H1 (cell line): ENCODE measurements around the gene MSH2. TPM values are rescaled to one million over a fixed set of nuclear protein-coding genes. Genes with fewer than 3 reads are reported as not detected.
A peak's percentile ranks its signal among the peaks of the same experiment; 100 is the strongest.

Source experiments
- CTCF ChIA-PET: fragments of 300-600 bp; sonication (Branson Sonifier 250); formaldehyde crosslinking; loops from one replicate; lab custom pipeline; 2021; ENCODE audit not compliant: partially characterized antibody; lab: Charles Lee
- POLR2A ChIA-PET: fragments of 300-600 bp; sonication (Branson Sonifier 250); formaldehyde crosslinking; loops from one replicate; lab custom pipeline; 2021; ENCODE audit warnings: inconsistent platforms; ENCODE audit not compliant: partially characterized antibody; lab: Charles Lee
- DNase-seq, 2 experiments: peaks; one replicate each; pipeline versions ENCODE4 v3.0.0 to v3.0.0-alpha.2; 2010 to 2022; ENCODE audit warnings: low spot score in 2 of 2, low read depth in 1 of 2, mixed read lengths in 1 of 2
- FAIRE-seq: peaks from 2 replicates; lab custom pipeline; 2011; peaks lifted over from hg19 to GRCh38; lab: Jason Lieb, UNC
- H2AFZ ChIP-seq: 2 replicates; pipeline ENCODE4 v1.8.1; 2012; ENCODE audit warnings: low read length, inconsistent platforms
- H2AK5ac ChIP-seq: 2 replicates; pipeline ENCODE4 v1.6.1; 2013; ENCODE audit warnings: low read depth, low read length
- H2BK120ac ChIP-seq: replicated peaks from 2 replicates; pipeline ENCODE3; 2013; ENCODE audit warnings: low read depth, low read length, inconsistent platforms
- H2BK12ac ChIP-seq: 2 replicates; pipeline ENCODE4 v1.6.1; 2013; ENCODE audit warnings: low read depth, low read length
- H2BK15ac ChIP-seq: 2 replicates; pipeline ENCODE4 v1.6.1; 2013; ENCODE audit warnings: low read length
- H2BK20ac ChIP-seq: 2 replicates; pipeline ENCODE4 v1.6.1; 2013; ENCODE audit warnings: low read length
- H2BK5ac ChIP-seq: 2 replicates; pipeline ENCODE4 v1.6.1; 2013; ENCODE audit warnings: low read depth, low read length
- H3K14ac ChIP-seq: 2 replicates; pipeline ENCODE4 v1.6.1; 2013; ENCODE audit warnings: inconsistent platforms; ENCODE audit not compliant: insufficient read length
- H3K18ac ChIP-seq: 2 replicates; pipeline ENCODE4 v1.6.1; 2013; ENCODE audit warnings: low read length; ENCODE audit errors: extremely low read depth
- H3K23ac ChIP-seq: 2 replicates; pipeline ENCODE4 v1.6.1; 2013; ENCODE audit warnings: inconsistent platforms; ENCODE audit not compliant: insufficient read length
- H3K23me2 ChIP-seq: 2 replicates; pipeline ENCODE4 v1.6.1; 2013; ENCODE audit warnings: low read depth, low read length
- H3K27ac ChIP-seq: 2 replicates; pipeline ENCODE4 v1.6.1; 2011; ENCODE audit warnings: low read depth, low read length, inconsistent platforms
- H3K27me3 ChIP-seq, 4 experiments: replicated peaks in 1 of 4; 1 replicate in 1 of 4; 2 replicates in 3 of 4; pipeline versions ENCODE4 v1.6.1 to v1.8.1; 2011 to 2013; ENCODE audit warnings: low read length in 3 of 4, mild to moderate bottlenecking in 3 of 4, inconsistent platforms in 2 of 4, mixed read lengths in 2 of 4, moderate library complexity in 1 of 4; ENCODE audit not compliant: control insufficient read depth in 3 of 4, insufficient read depth in 3 of 4; ENCODE audit errors: extremely low read depth in 1 of 4
- H3K36me3 ChIP-seq, 4 experiments: 2 replicates each; pipeline versions ENCODE4 v1.6.1 to v1.8.1; 2011 to 2013; ENCODE audit warnings: mild to moderate bottlenecking in 4 of 4, low read length in 3 of 4, moderate library complexity in 2 of 4, control low read depth in 1 of 4, inconsistent platforms in 1 of 4; ENCODE audit not compliant: insufficient read depth in 4 of 4, control insufficient read depth in 2 of 4
- H3K4ac ChIP-seq: replicated peaks from 2 replicates; pipeline ENCODE3; 2013; ENCODE audit warnings: low read length, low read depth, mixed read lengths, inconsistent platforms; ENCODE audit not compliant: insufficient read length
- H3K4me1 ChIP-seq, 4 experiments: replicated peaks in 1 of 4; 1 replicate in 1 of 4; 2 replicates in 3 of 4; pipeline versions ENCODE4 v1.6.1 to v1.8.1; 2011 to 2013; ENCODE audit warnings: low read length in 3 of 4, inconsistent platforms in 2 of 4, mixed read lengths in 1 of 4; ENCODE audit not compliant: insufficient read depth in 4 of 4, control insufficient read depth in 3 of 4
- H3K4me2 ChIP-seq, 2 experiments: 2 replicates each; pipeline versions ENCODE4 v1.6.1 to v1.8.1; 2011 to 2013; ENCODE audit warnings: low read depth in 2 of 2, low read length in 2 of 2, control low read depth in 1 of 2, inconsistent platforms in 1 of 2, mild to moderate bottlenecking in 1 of 2; ENCODE audit not compliant: insufficient read depth in 1 of 2
- H3K4me3 ChIP-seq, 4 experiments: fragments of 200-600, 300-600 bp in 1 of 4; sonication (generic), shearing (Covaris generic), sonication (Bioruptor Twin) in 1 of 4; 2 replicates each; pipeline versions ENCODE4 v1.5.1 to v1.8.1; 2011 to 2016; ENCODE audit warnings: low read length in 4 of 4, low read depth in 3 of 4, control low read depth in 2 of 4, inconsistent platforms in 2 of 4, mild to moderate bottlenecking in 2 of 4, mixed read lengths in 1 of 4, moderate library complexity in 1 of 4; ENCODE audit not compliant: insufficient read depth in 2 of 4; ENCODE audit errors: extremely low read depth in 1 of 4
- H3K56ac ChIP-seq: replicated peaks from 2 replicates; pipeline ENCODE3; 2013; ENCODE audit warnings: low read depth, mild to moderate bottlenecking, mixed read lengths, low read length, inconsistent platforms; ENCODE audit not compliant: insufficient read length
- H3K79me1 ChIP-seq: 2 replicates; pipeline ENCODE4 v1.6.1; 2013; ENCODE audit warnings: low read depth, low read length, control low read depth
- H3K79me2 ChIP-seq, 2 experiments: 2 replicates each; pipeline versions ENCODE4 v1.6.1 to v1.8.1; 2012 to 2013; ENCODE audit warnings: low read length in 2 of 2, mild to moderate bottlenecking in 2 of 2, inconsistent platforms in 1 of 2; ENCODE audit not compliant: insufficient read depth in 2 of 2, control insufficient read depth in 1 of 2
- H3K9ac ChIP-seq, 4 experiments: replicated peaks in 1 of 4; 1 replicate in 1 of 4; 2 replicates in 3 of 4; pipeline versions ENCODE4 v1.6.1 to v1.8.1; 2011 to 2013; ENCODE audit warnings: low read depth in 3 of 4, low read length in 3 of 4, control low read depth in 2 of 4, mild to moderate bottlenecking in 2 of 4, moderate library complexity in 2 of 4, inconsistent platforms in 1 of 4; ENCODE audit errors: extremely low read depth in 1 of 4
- H3K9me3 ChIP-seq, 2 experiments: 2 replicates each; pipeline versions ENCODE4 v1.6.1 to v1.8.1; 2012 to 2013; ENCODE audit warnings: mild to moderate bottlenecking in 2 of 2, moderate library complexity in 2 of 2, control low read depth in 1 of 2, inconsistent platforms in 1 of 2, low read depth in 1 of 2, low read length in 1 of 2, mixed read lengths in 1 of 2; ENCODE audit not compliant: insufficient read depth in 2 of 2
- H4K20me1 ChIP-seq, 2 experiments: replicated peaks in 1 of 2; 2 replicates each; pipeline versions ENCODE3 to v1.8.1; 2011 to 2013; ENCODE audit warnings: inconsistent platforms in 2 of 2, low read length in 2 of 2, mild to moderate bottlenecking in 1 of 2; ENCODE audit not compliant: insufficient read depth in 2 of 2, control insufficient read depth in 1 of 2
- H4K5ac ChIP-seq: 2 replicates; pipeline ENCODE4 v1.6.1; 2013; ENCODE audit warnings: low read length, low read depth, mixed read lengths, inconsistent platforms; ENCODE audit not compliant: insufficient read length
- H4K8ac ChIP-seq: 2 replicates; pipeline ENCODE4 v1.8.0; 2013; ENCODE audit warnings: mild to moderate bottlenecking, moderate library complexity, low read length, inconsistent platforms; ENCODE audit not compliant: insufficient read depth; ENCODE audit errors: extremely low read depth
- H4K91ac ChIP-seq: replicated peaks from 2 replicates; pipeline ENCODE3; 2013; ENCODE audit warnings: low read length, mixed read lengths, inconsistent platforms; ENCODE audit not compliant: insufficient read length
- HDAC2 ChIP-seq, 2 experiments: fragments of 300-600 bp in 1 of 2; sonication (generic) in 1 of 2; IDR thresholded peaks; 2 replicates each; pipeline ENCODE4 v1.6.1; 2011 to 2012; ENCODE audit warnings: low read depth in 2 of 2, low read length in 2 of 2, mild to moderate bottlenecking in 2 of 2, moderate library complexity in 2 of 2, borderline replicate concordance in 1 of 2, inconsistent platforms in 1 of 2
- WGBS, 2 experiments: shearing (Covaris generic) in 1 of 2; methylation state at CpG; one replicate each; pipeline versions ENCODE4 v1.1.6 to v1.1.7; 2013 to 2015; ENCODE audit warnings: low lambda C conversion rate in 2 of 2, mixed read lengths in 2 of 2, inconsistent platforms in 1 of 2, low coverage in 1 of 2, missing lambda C conversion rate in 1 of 2; ENCODE audit not compliant: insufficient replicate concordance in 2 of 2, insufficient coverage in 1 of 2, insufficient read length in 1 of 2; ENCODE audit errors: extremely low coverage in 1 of 2, missing lambda C conversion rate in 1 of 2; 5-methylcytosine and 5-hydroxymethylcytosine counted together
- polyA plus RNA-seq, 7 experiments: library from polyadenylated mRNA; depleted of rRNA in 3 of 7; stranded (reverse) in 5 of 7; unstranded in 2 of 7; fragments of >200 nt in 5 of 7; fragments of 200-250 nt in 2 of 7; gene quantifications; 1 replicate in 5 of 7; 2 replicates in 1 of 7; 4 replicates in 1 of 7; pipeline versions ENCODE4 v1.2.1 to v1.2.3, GENCODE V29; 2011 to 2013; ENCODE audit warnings: missing spikeins in 2 of 7, mixed read lengths in 2 of 7
- total RNA-seq: library from RNA; stranded (reverse); fragmentation: NEBNext Ultra II Directional; extraction: Animal tissue kit (Norgen Biotek cat#: 25700); gene quantifications from 2 replicates; pipeline ENCODE4 v1.2.1, GENCODE V29; 2021

Gene MSH2
- total and polyA plus RNA-seq, 2 of the 8 experiments (the other 6 are each of a cell fraction or from before 2014, with no cell fraction given), result 64.1 to 228 TPM

- Histone ChIP-seq H3K9ac (peak overlapping the region in 3 of 4 experiments; percentile 12 to 69 (median 16); a peak in 3 of 7 replicates), H3K4me1 (peaks cover 3 to 12% (median 7%) of the 10 kb centered on the region in 4 experiments; a peak in 5 of 7 replicates), H3K56ac (no peak overlapping the region), H3K23ac (no peak overlapping the region), H3K4me2 (peak overlapping the region; percentile 68 to 78), H2BK12ac (no peak overlapping the region; the same call in 1 of the 2 replicates), H2BK20ac (0 out of 2 replicates have a peak overlapping the region, but pooled peaks have one; percentile 50), H3K23me2 (peaks cover 8% of the 10 kb centered on the region), H4K20me1 (peaks cover 1 to 5% of the 10 kb centered on the region in 2 experiments), H2BK120ac (no peak overlapping the region), H4K5ac (no peak overlapping the region), H3K4me3 (peak overlapping the region; percentile 67 to 92 (median 88)), H3K27ac (no peak overlapping the region), H3K36me3 (peaks cover 0 to 28% (median 12%) of the 10 kb centered on the region in 4 experiments; a peak in 2 of 8 replicates), H3K79me1 (peaks cover 4% of the 10 kb centered on the region; the same call in 1 of the 2 replicates), H3K9me3 (peaks cover 0 to 9% of the 10 kb centered on the region in 2 experiments; a peak in 3 of 4 replicates), H2BK5ac (no peak overlapping the region), H3K79me2 (peaks cover 36 to 58% of the 10 kb centered on the region in 2 experiments), H3K4ac (no peak overlapping the region), H3K14ac (no peak overlapping the region), H2AK5ac (no peak overlapping the region), H4K8ac (no peak overlapping the region), H3K18ac (no peak overlapping the region), H2BK15ac (no peak overlapping the region), H2AFZ (no peak overlapping the region), H3K27me3 (no peaks in the 10 kb centered on the region), H4K91ac (no peak overlapping the region)
- DNase-seq (no peak), FAIRE-seq (no peak)
- WGBS, 2 experiments, result 65% methylated on average over 10 of the region's 10 CpGs; no CpG with 5 or more reads in 1 of the 2 experiments
- CTCF ChIA-PET, result interaction anchor here (0.6 to 1.4 kb wide), 4 partner anchors 8 to 69 kb away, joined by 3 to 6 read pairs (median 4); no protein-coding TSS in a partner anchor
- POLR2A ChIA-PET, result interaction anchor here (0.7 to 3.8 kb wide), 20 partner anchors 8 to 379 kb away, joined by 3 to 31 read pairs (median 4); partner anchors contain the start of gene MSH6
- no peak for TF ChIP-seq HDAC2 (IDR thresholded peaks at IDR 0.05; ENCODE audit: borderline replicate concordance in 1 of 2, low read depth in 2 of 2, low read length in 2 of 2)
Measured at GRCh38 chr2:47404356-47404755, 1.4 kb downstream of the MSH2 start.
